Measurements from ENCODE around the gene ZBTB40. TPM values are rescaled to one million over a fixed set of nuclear protein-coding genes. Genes with fewer than 3 reads are reported as not detected.

ZBTB40 gene, protein sequence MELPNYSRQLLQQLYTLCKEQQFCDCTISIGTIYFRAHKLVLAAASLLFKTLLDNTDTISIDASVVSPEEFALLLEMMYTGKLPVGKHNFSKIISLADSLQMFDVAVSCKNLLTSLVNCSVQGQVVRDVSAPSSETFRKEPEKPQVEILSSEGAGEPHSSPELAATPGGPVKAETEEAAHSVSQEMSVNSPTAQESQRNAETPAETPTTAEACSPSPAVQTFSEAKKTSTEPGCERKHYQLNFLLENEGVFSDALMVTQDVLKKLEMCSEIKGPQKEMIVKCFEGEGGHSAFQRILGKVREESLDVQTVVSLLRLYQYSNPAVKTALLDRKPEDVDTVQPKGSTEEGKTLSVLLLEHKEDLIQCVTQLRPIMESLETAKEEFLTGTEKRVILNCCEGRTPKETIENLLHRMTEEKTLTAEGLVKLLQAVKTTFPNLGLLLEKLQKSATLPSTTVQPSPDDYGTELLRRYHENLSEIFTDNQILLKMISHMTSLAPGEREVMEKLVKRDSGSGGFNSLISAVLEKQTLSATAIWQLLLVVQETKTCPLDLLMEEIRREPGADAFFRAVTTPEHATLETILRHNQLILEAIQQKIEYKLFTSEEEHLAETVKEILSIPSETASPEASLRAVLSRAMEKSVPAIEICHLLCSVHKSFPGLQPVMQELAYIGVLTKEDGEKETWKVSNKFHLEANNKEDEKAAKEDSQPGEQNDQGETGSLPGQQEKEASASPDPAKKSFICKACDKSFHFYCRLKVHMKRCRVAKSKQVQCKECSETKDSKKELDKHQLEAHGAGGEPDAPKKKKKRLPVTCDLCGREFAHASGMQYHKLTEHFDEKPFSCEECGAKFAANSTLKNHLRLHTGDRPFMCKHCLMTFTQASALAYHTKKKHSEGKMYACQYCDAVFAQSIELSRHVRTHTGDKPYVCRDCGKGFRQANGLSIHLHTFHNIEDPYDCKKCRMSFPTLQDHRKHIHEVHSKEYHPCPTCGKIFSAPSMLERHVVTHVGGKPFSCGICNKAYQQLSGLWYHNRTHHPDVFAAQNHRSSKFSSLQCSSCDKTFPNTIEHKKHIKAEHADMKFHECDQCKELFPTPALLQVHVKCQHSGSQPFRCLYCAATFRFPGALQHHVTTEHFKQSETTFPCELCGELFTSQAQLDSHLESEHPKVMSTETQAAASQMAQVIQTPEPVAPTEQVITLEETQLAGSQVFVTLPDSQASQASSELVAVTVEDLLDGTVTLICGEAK
- total RNA-seq = 1 to 10 TPM; 6.2 to 7.6 (median 7.0) TPM
- long read RNA-seq = 0 reads

DNA sequence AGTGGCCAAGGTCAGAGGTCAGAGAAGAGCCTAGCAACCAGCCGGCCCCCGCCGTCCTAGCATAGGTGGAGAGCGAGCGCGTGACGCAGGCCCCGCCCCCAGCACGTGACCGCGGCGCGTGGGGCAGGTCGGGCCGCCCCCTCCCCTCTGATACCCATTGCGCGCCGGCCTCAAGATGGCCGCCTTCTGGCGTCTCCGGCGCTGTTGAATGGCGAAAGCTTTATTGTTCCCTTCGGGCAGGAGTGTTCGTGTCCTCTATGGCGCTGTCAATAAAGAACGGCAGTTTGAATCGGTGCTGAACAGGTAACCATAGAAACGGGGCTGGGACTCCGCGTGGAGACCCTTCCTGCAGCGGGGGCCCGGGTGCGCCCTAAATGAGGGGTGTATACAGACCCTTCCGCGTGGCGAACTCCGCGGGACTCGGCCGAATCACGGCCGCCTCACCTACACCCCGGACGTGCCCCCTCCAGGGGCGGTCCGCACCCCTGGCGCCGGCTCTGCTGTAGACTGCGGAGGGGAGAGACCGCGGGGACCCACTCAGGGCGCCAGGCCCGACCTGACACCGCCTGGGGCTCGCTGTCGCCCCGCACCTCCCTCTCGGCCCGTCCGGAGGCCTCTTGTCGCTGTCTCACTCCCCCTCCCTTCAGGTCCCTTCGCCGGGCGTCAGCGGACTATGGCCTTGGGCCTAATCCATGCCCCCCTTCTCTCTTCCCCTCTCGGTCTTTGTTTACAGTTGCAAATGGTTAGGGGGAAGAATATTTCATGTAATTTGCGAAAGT lies at the start of gene ZBTB40:
Gene ZBTB40 (plus strand): TSS at position 150 of the 779 bp plus-strand sequence. CDS start 38,098 bp downstream, outside the sequence.
- Histone ChIP-seq H3K9me3 (no peaks in the 10 kb centered on the region), H3K36me3 (no peaks in the 10 kb centered on the region), H3K4me3 (peak within 1 kb of the TSS; percentile 90 to 95 (median 91)), H3K27me3 (no peaks in the 10 kb centered on the region), H3K4me1 (peaks cover 0 to 17% (median 0%) of the 10 kb centered on the region in 4 donors), H3K27ac (peak within 1 kb of the TSS; percentile 85 to 91 (median 88))
- TF ChIP-seq, protein P1, sequence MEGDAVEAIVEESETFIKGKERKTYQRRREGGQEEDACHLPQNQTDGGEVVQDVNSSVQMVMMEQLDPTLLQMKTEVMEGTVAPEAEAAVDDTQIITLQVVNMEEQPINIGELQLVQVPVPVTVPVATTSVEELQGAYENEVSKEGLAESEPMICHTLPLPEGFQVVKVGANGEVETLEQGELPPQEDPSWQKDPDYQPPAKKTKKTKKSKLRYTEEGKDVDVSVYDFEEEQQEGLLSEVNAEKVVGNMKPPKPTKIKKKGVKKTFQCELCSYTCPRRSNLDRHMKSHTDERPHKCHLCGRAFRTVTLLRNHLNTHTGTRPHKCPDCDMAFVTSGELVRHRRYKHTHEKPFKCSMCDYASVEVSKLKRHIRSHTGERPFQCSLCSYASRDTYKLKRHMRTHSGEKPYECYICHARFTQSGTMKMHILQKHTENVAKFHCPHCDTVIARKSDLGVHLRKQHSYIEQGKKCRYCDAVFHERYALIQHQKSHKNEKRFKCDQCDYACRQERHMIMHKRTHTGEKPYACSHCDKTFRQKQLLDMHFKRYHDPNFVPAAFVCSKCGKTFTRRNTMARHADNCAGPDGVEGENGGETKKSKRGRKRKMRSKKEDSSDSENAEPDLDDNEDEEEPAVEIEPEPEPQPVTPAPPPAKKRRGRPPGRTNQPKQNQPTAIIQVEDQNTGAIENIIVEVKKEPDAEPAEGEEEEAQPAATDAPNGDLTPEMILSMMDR (IDR thresholded peaks at IDR 0.05) = no peak
- peak; percentile 45 for TF ChIP-seq POLR2A (IDR thresholded peaks at IDR 0.05)
- intact Hi-C loops (cut with DNase I) = no loop called here
- WGBS (ENCODE audit: insufficient coverage, low coverage, low lambda C conversion rate, missing lambda C conversion rate) = under 1% methylated on average over 23 of the region's 68 CpGs
- peak; percentile 97 to 99 (median 97) for DNase-seq
- ATAC-seq = peak; percentile 96 to 98 (median 97)

GRCh38 chr1:22402356-22403053 lies 49.1 kb upstream of the ZBTB40 start:
- DNase-seq (no peak), ATAC-seq (no peak)
- WGBS (ENCODE audit: insufficient coverage, low coverage, low lambda C conversion rate, missing lambda C conversion rate) = 75% methylated on average over 2 of the region's 12 CpGs
- H3K27me3 ChIP-seq = peaks cover 0 to 3% of the 10 kb centered on the region in 2 donors
- no peaks in the 10 kb centered on the region for H3K9me3 ChIP-seq
- no peaks in the 10 kb centered on the region for H3K4me1 ChIP-seq
- H3K4me3 ChIP-seq = no peak overlapping the region
- intact Hi-C loops (cut with DNase I) = loop anchor here in 1 of 2 donors (10.0 kb wide), 1 partner anchor 138 kb away; no protein-coding TSS in a partner anchor
- TF ChIP-seq POLR2A (IDR thresholded peaks at IDR 0.05) = no peak
- TF ChIP-seq, protein P1 (IDR thresholded peaks at IDR 0.05) = no peak
- no peak overlapping the region for H3K27ac ChIP-seq
- no peaks in the 10 kb centered on the region for H3K36me3 ChIP-seq

DNA sequence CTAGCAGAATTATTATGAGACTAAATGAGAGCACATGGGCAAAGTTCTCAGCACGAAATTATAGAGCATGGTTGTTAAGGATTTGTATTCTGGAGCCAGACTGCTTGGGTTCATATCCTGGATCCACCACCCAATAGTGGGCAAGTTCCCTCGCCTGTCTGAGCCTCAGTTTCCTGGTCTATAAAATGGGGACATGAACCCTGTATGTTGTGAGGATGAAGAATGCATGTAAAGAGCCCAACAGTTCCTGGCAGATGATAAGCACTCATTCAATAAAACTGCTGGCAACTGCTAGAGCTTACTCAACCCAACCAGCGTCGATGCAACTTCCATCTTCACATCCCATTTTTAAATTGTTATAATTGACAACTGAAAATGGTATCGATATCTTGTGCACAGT lies 47.2 kb upstream of the ZBTB40 start:
- H3K36me3 ChIP-seq = no peaks in the 10 kb centered on the region
- WGBS (ENCODE audit: insufficient coverage, low coverage, low lambda C conversion rate, missing lambda C conversion rate) = 68% methylated on average over 4 of the region's 5 CpGs
- no peak overlapping the region for H3K27ac ChIP-seq
- ATAC-seq (no peak), DNase-seq (no peak)
- H3K9me3 ChIP-seq = no peaks in the 10 kb centered on the region
- no peak overlapping the region for H3K4me3 ChIP-seq
- H3K27me3 ChIP-seq = peaks cover 0 to 3% of the 10 kb centered on the region in 2 donors
- TF ChIP-seq, protein P1 (IDR thresholded peaks at IDR 0.05) = no peak
- no peak for TF ChIP-seq POLR2A (IDR thresholded peaks at IDR 0.05)
- no peaks in the 10 kb centered on the region for H3K4me1 ChIP-seq
- intact Hi-C loops (cut with DNase I) = loop anchor here in 1 of 2 donors (10.0 kb wide), 1 partner anchor 140 kb away; no protein-coding TSS in a partner anchor
